ENCODE data around the gene ID3. TPM values are rescaled to one million over a fixed set of nuclear protein-coding genes. Genes with fewer than 3 reads are reported as not detected.

ID3 gene
- polyA plus RNA-seq, 1 of the 3 experiments (the other 2 are of a cell fraction): 504 TPM

DNA sequence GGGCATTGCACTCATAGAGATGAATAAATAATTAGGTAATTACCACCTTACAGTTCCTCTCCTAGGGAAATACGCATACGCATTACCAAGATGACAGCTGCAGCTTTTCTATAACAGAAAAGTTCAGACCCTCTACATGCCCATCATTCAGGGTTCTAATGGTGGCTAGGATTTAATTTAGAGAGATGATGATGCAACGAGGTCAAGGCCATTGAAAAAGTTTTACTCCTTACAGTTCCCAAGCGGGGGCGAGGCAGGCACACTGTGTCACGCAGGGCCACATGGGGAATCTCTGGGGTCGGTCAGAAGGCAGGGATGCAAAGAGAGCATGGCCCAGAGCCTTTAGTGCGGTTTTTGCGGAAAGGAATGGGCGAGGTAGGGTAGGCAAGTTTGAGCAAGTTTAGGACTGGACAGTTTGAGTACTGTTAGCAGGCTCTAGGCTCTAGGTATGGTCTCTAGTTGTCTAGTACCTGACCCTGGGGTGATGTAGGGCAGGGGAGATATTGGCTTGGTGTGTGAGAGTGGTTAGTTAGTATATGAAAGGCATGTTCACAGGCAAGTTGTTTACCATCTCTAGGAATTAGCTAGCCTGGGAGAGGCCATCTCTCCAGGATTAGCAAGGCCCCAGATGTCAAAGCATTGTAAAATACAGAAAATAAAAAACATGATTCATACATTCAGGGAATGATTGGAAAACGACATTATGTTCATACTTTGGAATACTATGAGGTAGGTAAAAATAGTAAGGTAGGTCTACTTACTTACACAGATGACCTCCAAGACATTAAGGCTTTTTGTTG, 29.6 kb upstream of the ID3 start:
- no peaks in the 10 kb centered on the region for H3K9me2 ChIP-seq
- ChIA-PET POLR2A (no interaction called here), CTCF (interaction anchor here (1.7 kb wide), 1 partner anchor 8 kb away, joined by 4 read pairs; no protein-coding TSS in a partner anchor)
- no peak overlapping the region for H3K9ac ChIP-seq
- H3K4me1 ChIP-seq (ENCODE audit: control insufficient read depth in 1 of 2, insufficient read depth in 2 of 2, low read depth in 1 of 2, low read length in 1 of 2): peaks cover 7 to 13% of the 10 kb centered on the region in 2 experiments; a peak in 2 of 4 replicates
- no peaks in the 10 kb centered on the region for H3K9me3 ChIP-seq
- WGBS (ENCODE audit: low lambda C conversion rate): 83% methylated on average over 11 of the region's 11 CpGs
- no peak overlapping the region for H3K4me2 ChIP-seq
- DNase-seq: no peak
- H3K27me3 ChIP-seq (ENCODE audit: insufficient read depth): no peaks in the 10 kb centered on the region
- no peaks in the 10 kb centered on the region for H4K20me1 ChIP-seq (ENCODE audit: insufficient read depth)
- H3K36me3 ChIP-seq (replicated peaks in 1 of 2; ENCODE audit: control insufficient read depth in 1 of 2, insufficient read depth in 2 of 2, low read length in 1 of 2): no peaks in the 10 kb centered on the region
- H3K79me2 ChIP-seq (ENCODE audit: insufficient read depth): peaks cover 7% of the 10 kb centered on the region; the same call in 1 of the 2 replicates
- no peak overlapping the region for H3K4me3 ChIP-seq (ENCODE audit: low read depth in 2 of 2, low read length in 1 of 2)
- H3F3A ChIP-seq (replicated peaks; ENCODE audit: insufficient read depth): peaks cover 16% of the 10 kb centered on the region
- H2AFZ ChIP-seq (ENCODE audit: low read depth): no peak overlapping the region
- TF ChIP-seq POLR2AphosphoS5 (IDR thresholded peaks at IDR 0.05; ENCODE audit: low read depth, low read length) (no peak), YY1 (IDR thresholded peaks at IDR 0.05; ENCODE audit: low read depth) (no peak), FOSL2 (IDR thresholded peaks at IDR 0.05; ENCODE audit: borderline replicate concordance, low read depth) (no peak), JUND (IDR thresholded peaks at IDR 0.05) (no peak), SMC3 (IDR thresholded peaks at IDR 0.05; ENCODE audit: low read depth, low read length) (no peak), TEAD4 (IDR thresholded peaks at IDR 0.05; ENCODE audit: borderline replicate concordance, insufficient read depth) (no peak)
- TF ChIP-seq, protein P1, sequence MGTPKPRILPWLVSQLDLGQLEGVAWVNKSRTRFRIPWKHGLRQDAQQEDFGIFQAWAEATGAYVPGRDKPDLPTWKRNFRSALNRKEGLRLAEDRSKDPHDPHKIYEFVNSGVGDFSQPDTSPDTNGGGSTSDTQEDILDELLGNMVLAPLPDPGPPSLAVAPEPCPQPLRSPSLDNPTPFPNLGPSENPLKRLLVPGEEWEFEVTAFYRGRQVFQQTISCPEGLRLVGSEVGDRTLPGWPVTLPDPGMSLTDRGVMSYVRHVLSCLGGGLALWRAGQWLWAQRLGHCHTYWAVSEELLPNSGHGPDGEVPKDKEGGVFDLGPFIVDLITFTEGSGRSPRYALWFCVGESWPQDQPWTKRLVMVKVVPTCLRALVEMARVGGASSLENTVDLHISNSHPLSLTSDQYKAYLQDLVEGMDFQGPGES (IDR thresholded peaks at IDR 0.05; ENCODE audit: low read depth, low read length): no peak
- TF ChIP-seq, protein P2, sequence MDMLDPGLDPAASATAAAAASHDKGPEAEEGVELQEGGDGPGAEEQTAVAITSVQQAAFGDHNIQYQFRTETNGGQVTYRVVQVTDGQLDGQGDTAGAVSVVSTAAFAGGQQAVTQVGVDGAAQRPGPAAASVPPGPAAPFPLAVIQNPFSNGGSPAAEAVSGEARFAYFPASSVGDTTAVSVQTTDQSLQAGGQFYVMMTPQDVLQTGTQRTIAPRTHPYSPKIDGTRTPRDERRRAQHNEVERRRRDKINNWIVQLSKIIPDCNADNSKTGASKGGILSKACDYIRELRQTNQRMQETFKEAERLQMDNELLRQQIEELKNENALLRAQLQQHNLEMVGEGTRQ (IDR thresholded peaks at IDR 0.05; ENCODE audit: borderline replicate concordance, low read depth, low read length): no peak
- TF ChIP-seq, protein P3, sequence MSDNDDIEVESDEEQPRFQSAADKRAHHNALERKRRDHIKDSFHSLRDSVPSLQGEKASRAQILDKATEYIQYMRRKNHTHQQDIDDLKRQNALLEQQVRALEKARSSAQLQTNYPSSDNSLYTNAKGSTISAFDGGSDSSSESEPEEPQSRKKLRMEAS (IDR thresholded peaks at IDR 0.05; ENCODE audit: low read depth): no peak
- TF ChIP-seq, protein P4, sequence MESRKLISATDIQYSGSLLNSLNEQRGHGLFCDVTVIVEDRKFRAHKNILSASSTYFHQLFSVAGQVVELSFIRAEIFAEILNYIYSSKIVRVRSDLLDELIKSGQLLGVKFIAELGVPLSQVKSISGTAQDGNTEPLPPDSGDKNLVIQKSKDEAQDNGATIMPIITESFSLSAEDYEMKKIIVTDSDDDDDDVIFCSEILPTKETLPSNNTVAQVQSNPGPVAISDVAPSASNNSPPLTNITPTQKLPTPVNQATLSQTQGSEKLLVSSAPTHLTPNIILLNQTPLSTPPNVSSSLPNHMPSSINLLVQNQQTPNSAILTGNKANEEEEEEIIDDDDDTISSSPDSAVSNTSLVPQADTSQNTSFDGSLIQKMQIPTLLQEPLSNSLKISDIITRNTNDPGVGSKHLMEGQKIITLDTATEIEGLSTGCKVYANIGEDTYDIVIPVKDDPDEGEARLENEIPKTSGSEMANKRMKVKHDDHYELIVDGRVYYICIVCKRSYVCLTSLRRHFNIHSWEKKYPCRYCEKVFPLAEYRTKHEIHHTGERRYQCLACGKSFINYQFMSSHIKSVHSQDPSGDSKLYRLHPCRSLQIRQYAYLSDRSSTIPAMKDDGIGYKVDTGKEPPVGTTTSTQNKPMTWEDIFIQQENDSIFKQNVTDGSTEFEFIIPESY (IDR thresholded peaks at IDR 0.05; ENCODE audit: borderline replicate concordance, low read depth): no peak
- no peak overlapping the region for H3K27ac ChIP-seq (ENCODE audit: low read depth in 2 of 2, low read length in 1 of 2)
